Gastroesophageal sphincter (tissue), 3 donors: Measurements from ENCODE around the gene SH3RF1.

Source experiments
- EP300 ChIP-seq: sonication (generic); formaldehyde crosslinking; IDR thresholded peaks from one replicate; pipeline ENCODE4 v1.6.1; 2017; ENCODE audit warnings: antibody characterized with exemption, mild to moderate bottlenecking
- POLR2A ChIP-seq, 2 donors: fragments of 450-650 bp; IDR thresholded peaks; one replicate each; pipeline ENCODE4 v1.6.1; 2017; ENCODE audit warnings: antibody characterized with exemption in 2 of 2, mild to moderate bottlenecking in 2 of 2, moderate library complexity in 1 of 2
- POLR2AphosphoS5 ChIP-seq: sonication (generic); formaldehyde crosslinking; IDR thresholded peaks from one replicate; pipeline ENCODE4 v1.6.1; 2017; ENCODE audit warnings: antibody characterized with exemption
- TF ChIP-seq, protein P1 (sequence below), 4 experiments: fragments of 200-600 bp in 2 of 4; fragments of 450-650 bp in 2 of 4; sonication (generic) in 1 of 4; IDR thresholded peaks; one replicate each; pipeline ENCODE4 v1.5.1; 2017 to 2019; ENCODE audit warnings: antibody characterized with exemption in 4 of 4, mild to moderate bottlenecking in 2 of 4, moderate library complexity in 2 of 4

DNA sequence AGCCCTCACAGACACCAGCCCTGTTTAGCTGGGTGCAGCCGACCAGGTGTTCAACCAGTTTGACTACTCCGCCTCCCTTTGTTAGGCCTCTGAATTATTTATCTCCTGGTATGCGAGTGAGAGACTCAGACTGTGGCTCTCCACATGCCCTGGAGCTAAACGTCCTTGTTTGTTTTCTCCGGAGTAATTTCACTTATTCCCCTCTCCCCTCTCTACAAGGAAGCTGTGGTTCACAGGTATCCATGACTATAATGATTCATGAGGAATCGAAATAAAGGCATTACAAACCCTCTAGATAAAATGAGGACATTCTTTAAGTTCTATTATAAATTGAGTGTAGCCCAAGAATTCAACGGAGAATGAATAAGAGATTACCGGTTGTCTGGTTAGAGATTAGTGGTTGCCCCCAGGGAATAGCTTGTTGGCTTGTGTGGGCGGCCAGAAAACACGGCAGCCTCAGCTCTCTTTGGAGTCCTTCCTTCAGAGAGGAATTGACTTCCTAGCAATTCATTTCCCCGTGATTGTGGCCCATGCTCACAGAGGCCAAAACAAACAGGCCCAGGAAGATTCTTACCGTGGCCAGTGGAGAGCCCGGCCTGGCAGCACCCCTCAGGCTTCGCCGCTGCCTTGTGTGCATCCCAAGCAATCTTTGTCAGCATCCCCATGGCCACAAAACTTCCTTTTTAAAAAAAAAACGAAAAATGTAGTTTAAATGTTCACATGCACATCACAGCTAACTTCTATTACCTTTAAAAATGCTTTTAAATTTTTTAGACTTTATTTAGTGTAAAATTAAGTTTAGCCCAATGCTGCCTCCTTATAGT lies 200.5 kb downstream of the SH3RF1 start:
- TF ChIP-seq, protein P1, sequence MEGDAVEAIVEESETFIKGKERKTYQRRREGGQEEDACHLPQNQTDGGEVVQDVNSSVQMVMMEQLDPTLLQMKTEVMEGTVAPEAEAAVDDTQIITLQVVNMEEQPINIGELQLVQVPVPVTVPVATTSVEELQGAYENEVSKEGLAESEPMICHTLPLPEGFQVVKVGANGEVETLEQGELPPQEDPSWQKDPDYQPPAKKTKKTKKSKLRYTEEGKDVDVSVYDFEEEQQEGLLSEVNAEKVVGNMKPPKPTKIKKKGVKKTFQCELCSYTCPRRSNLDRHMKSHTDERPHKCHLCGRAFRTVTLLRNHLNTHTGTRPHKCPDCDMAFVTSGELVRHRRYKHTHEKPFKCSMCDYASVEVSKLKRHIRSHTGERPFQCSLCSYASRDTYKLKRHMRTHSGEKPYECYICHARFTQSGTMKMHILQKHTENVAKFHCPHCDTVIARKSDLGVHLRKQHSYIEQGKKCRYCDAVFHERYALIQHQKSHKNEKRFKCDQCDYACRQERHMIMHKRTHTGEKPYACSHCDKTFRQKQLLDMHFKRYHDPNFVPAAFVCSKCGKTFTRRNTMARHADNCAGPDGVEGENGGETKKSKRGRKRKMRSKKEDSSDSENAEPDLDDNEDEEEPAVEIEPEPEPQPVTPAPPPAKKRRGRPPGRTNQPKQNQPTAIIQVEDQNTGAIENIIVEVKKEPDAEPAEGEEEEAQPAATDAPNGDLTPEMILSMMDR (IDR thresholded peaks at IDR 0.05), result no peak
- TF ChIP-seq POLR2AphosphoS5 (no peak), EP300 (no peak), POLR2A (IDR thresholded peaks at IDR 0.05) (no peak)
